Endothelial cell of umbilical vein (primary cell): ENCODE data around the gene ZBTB17. TPM values are rescaled to one million over a fixed set of nuclear protein-coding genes. Genes with fewer than 3 reads are reported as not detected.

Experiments used
- BruUV-seq: library from RNA; stranded (reverse); fragments of 400-500 nt; replicated peaks from 2 replicates; lab custom pipeline; 2021; lab: Mats Ljungman, UMichigan
- CTCF ChIA-PET: fragments of 300-600, 350-600 bp; sonication (Branson Sonifier 250); formaldehyde crosslinking; loops from one replicate; lab custom pipeline; 2021; ENCODE audit warnings: antibody characterized with exemption, inconsistent platforms; lab: Charles Lee
- POLR2A ChIA-PET: fragments of 300-600, 350-600 bp; sonication (Branson Sonifier 250); formaldehyde crosslinking; loops from one replicate; lab custom pipeline; 2021; ENCODE audit warnings: antibody characterized with exemption, inconsistent platforms; lab: Charles Lee
- DNase-seq: peaks from one replicate; pipeline ENCODE4 v3.0.0-alpha.2; 2011; ENCODE audit warnings: low read depth, low spot score
- FAIRE-seq: peaks from 2 replicates; lab custom pipeline; 2011; peaks lifted over from hg19 to GRCh38; lab: Jason Lieb, UNC
- H2AFZ ChIP-seq: 2 replicates; pipeline ENCODE4 v1.6.0; 2012; ENCODE audit warnings: low read depth, low read length, control low read depth, inconsistent platforms
- H3K27ac ChIP-seq: 2 replicates; pipeline ENCODE4 v1.5.1; 2011; ENCODE audit warnings: low read depth, mild to moderate bottlenecking, control low read depth, low read length, moderate library complexity; ENCODE audit not compliant: insufficient read depth
- H3K27me3 ChIP-seq, 2 experiments: 2 replicates each; pipeline versions ENCODE4 v1.6.0 to v1.6.1; 2011; ENCODE audit warnings: low read length in 2 of 2, mixed read lengths in 1 of 2; ENCODE audit not compliant: control insufficient read depth in 2 of 2, insufficient read depth in 2 of 2
- H3K36me3 ChIP-seq, 2 experiments: 2 replicates in 1 of 2; 3 replicates in 1 of 2; pipeline ENCODE4 v1.5.1; 2011; ENCODE audit warnings: low read length in 2 of 2, mild to moderate bottlenecking in 1 of 2, moderate library complexity in 1 of 2; ENCODE audit not compliant: control insufficient read depth in 2 of 2, insufficient read depth in 2 of 2; ENCODE audit errors: extremely low read depth in 1 of 2
- H3K4me1 ChIP-seq: 3 replicates; pipeline ENCODE4 v1.5.1; 2011; ENCODE audit warnings: mild to moderate bottlenecking, low read length; ENCODE audit not compliant: control insufficient read depth, insufficient read depth; ENCODE audit errors: extremely low read depth
- H3K4me2 ChIP-seq: 2 replicates; pipeline ENCODE4 v1.6.1; 2011; ENCODE audit warnings: low read length, control low read depth, mixed read lengths; ENCODE audit not compliant: insufficient read depth
- H3K4me3 ChIP-seq, 3 experiments: fragments of 200-600 bp in 1 of 3; sonication (generic), shearing (Covaris generic) in 1 of 3; replicated peaks in 1 of 3; 2 replicates each; pipeline ENCODE4 v1.5.1; 2011 to 2016; ENCODE audit warnings: control low read depth in 3 of 3, low read length in 3 of 3, mild to moderate bottlenecking in 2 of 3, inconsistent platforms in 1 of 3, low read depth in 1 of 3, moderate library complexity in 1 of 3; ENCODE audit not compliant: insufficient read depth in 1 of 3
- H3K79me2 ChIP-seq: 2 replicates; pipeline ENCODE4 v1.6.0; 2012; ENCODE audit warnings: low read length, inconsistent platforms; ENCODE audit not compliant: control insufficient read depth, insufficient read depth
- H3K9ac ChIP-seq: replicated peaks from 2 replicates; pipeline ENCODE3; 2011; ENCODE audit warnings: low read length, control low read depth; ENCODE audit not compliant: insufficient read depth; ENCODE audit errors: extremely low read depth
- H3K9me1 ChIP-seq: replicated peaks from 3 replicates; pipeline ENCODE4 v1.6.0; 2011; ENCODE audit warnings: mild to moderate bottlenecking, low read length; ENCODE audit not compliant: control insufficient read depth, insufficient read depth; ENCODE audit errors: extremely low read depth
- H3K9me3 ChIP-seq: replicated peaks from 2 replicates; pipeline ENCODE4 v1.5.1; 2012; ENCODE audit warnings: low read length, inconsistent platforms; ENCODE audit not compliant: control insufficient read depth, insufficient read depth
- H4K20me1 ChIP-seq: replicated peaks from 2 replicates; pipeline ENCODE3; 2011; ENCODE audit warnings: mild to moderate bottlenecking, low read length; ENCODE audit not compliant: control insufficient read depth, insufficient read depth; ENCODE audit errors: extremely low read depth
- EZH2 ChIP-seq: IDR thresholded peaks from 2 replicates; pipeline ENCODE4 v1.6.1; 2012; ENCODE audit warnings: borderline replicate concordance, low read depth, mild to moderate bottlenecking, moderate library complexity, low read length, inconsistent platforms; ENCODE audit not compliant: severe bottlenecking
- FOS ChIP-seq: IDR thresholded peaks from 2 replicates; pipeline ENCODE4 v1.6.1; 2011; ENCODE audit warnings: mild to moderate bottlenecking, low read length, moderate library complexity, borderline replicate concordance; ENCODE audit not compliant: insufficient read depth
- GATA2 ChIP-seq: IDR thresholded peaks from 2 replicates; pipeline ENCODE4 v1.7.0; 2011; ENCODE audit warnings: low read depth, mild to moderate bottlenecking, moderate library complexity, mixed read lengths, low read length; ENCODE audit not compliant: insufficient read length, insufficient read depth
- JUN ChIP-seq: IDR thresholded peaks from 2 replicates; pipeline ENCODE4 v1.6.1; 2011; ENCODE audit warnings: borderline replicate concordance, low read depth; ENCODE audit not compliant: insufficient read length, insufficient read depth
- MYC ChIP-seq: IDR thresholded peaks from one replicate; pipeline ENCODE4 v1.6.1; 2011; ENCODE audit warnings: mild to moderate bottlenecking, low read depth, low read length
- POLR2A ChIP-seq: IDR thresholded peaks from 2 replicates; pipeline ENCODE4 v1.6.1; 2012; ENCODE audit warnings: low read depth, mild to moderate bottlenecking, control low read depth, low read length
- POLR2AphosphoS5 ChIP-seq: IDR thresholded peaks from 2 replicates; pipeline ENCODE4 v1.6.1; 2012; ENCODE audit warnings: low read depth, mild to moderate bottlenecking, control low read depth, low read length, moderate library complexity; ENCODE audit not compliant: insufficient read depth
- dilution Hi-C: fragments of 300-500 bp; cut with MboI; formaldehyde crosslinking; loops from one replicate; pipeline ENCODE4 v1.15.0; 2019; ENCODE audit warnings: low sequenced_read_pairs; ENCODE audit not compliant: extremely low pct_ligation_motif_present
- intact Hi-C: fragments of 100-400 bp; cut with micrococcal nuclease; formaldehyde crosslinking; loops from one replicate; pipeline ENCODE4 v1.10.0; 2022
- polyA plus RNA-seq, 4 experiments: library from polyadenylated mRNA; depleted of rRNA in 3 of 4; stranded (reverse) in 3 of 4; unstranded in 1 of 4; fragments of >200 nt; gene quantifications; 2 replicates each; pipeline versions ENCODE4 v1.2.1 to v1.2.3, GENCODE V29; 2011 to 2012; ENCODE audit warnings: missing spikeins in 1 of 4
- total RNA-seq: library from RNA; stranded (reverse); gene quantifications from 2 replicates; pipeline ENCODE4 v1.2.3, GENCODE V29; 2021
- TF ChIP-seq, protein P1 (sequence below): IDR thresholded peaks from 2 replicates; pipeline ENCODE4 v1.6.1; 2011; ENCODE audit not compliant: insufficient read depth, insufficient read length
- TF ChIP-seq, protein P2 (sequence below), 2 donors: IDR thresholded peaks; 1 replicate in 1 of 2; 2 replicates in 1 of 2; pipeline ENCODE4 v1.5.1; 2011; ENCODE audit warnings: low read length in 2 of 2, mild to moderate bottlenecking in 2 of 2, moderate library complexity in 2 of 2, control low read depth in 1 of 2, inconsistent platforms in 1 of 2, low read depth in 1 of 2; ENCODE audit not compliant: insufficient read depth in 1 of 2; ENCODE audit errors: extremely low read depth in 1 of 2

ZBTB17 gene
- total and polyA plus RNA-seq, 2 donors (not counting 3 experiments of a cell fraction or from before 2014, with no cell fraction given) = 43.9 to 72.7 TPM

DNA sequence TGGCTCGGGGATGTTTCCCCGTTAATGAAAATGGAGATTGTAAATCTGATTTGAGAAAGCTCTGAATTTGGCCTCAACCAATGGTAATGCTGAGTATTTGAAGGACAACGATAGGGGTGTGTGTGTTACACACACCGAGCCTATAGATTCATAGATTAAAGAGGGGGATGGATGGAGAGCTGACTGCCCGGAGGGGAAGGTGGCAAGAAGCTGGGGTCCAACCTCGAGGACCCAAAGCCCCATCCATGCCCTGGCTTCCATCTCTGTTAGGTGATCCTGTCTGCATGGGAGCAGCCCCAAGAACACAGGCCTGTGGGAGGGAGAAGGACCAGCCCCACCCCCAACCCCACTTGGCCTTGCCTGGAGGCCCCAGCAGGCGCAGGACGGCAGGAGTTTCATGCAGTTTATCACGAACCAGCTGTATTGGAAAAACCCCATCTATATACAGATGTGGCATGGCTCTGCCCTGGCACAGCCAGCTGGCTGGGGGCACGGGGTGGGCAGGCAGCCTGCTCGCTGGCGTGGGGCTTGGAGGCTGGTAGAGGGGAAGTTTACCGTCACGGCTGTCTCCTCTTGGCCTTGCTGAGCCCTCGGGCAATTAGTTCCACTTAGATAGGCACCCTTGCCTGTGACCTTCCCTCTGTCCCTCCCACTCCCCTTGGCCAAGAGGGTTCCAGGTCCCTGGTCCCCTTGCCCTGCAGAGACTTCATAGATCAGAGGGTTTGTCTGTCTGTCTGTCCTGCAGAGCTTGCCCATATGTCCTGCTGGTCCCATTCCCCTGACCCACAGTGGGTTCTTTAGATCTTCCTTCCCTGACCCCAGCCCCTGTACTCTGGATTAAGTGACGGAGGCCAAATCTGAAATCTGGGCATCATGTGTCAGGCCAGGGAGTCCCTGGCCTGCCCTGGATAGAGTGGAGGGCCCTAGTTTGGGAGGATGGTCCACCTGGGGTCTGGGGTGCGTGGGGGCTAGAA, 38.9 kb upstream of the ZBTB17 start:
- no peaks in the 10 kb centered on the region for H3K9me1 ChIP-seq
- FAIRE-seq = no peak

More for the DNA sequence above, 38.9 kb upstream of the ZBTB17 start:
- Histone ChIP-seq H3K27me3 (no peaks in the 10 kb centered on the region), H3K4me1 (peaks cover 4% of the 10 kb centered on the region), H2AFZ (no peak overlapping the region), H3K9me3 (no peaks in the 10 kb centered on the region), H3K4me3 (no peak overlapping the region), H3K4me2 (no peak overlapping the region), H3K27ac (no peak overlapping the region), H3K9ac (no peak overlapping the region), H4K20me1 (no peaks in the 10 kb centered on the region), H3K36me3 (no peaks in the 10 kb centered on the region), H3K79me2 (no peaks in the 10 kb centered on the region)
- BruUV-seq = no TSS peak
- ChIA-PET POLR2A (no interaction called here), CTCF (interaction anchor here (0.5 kb wide), 1 partner anchor 12 kb away, joined by 3 read pairs; no protein-coding TSS in a partner anchor)
- DNase-seq = no peak
- dilution Hi-C loops = no loop called here
- intact Hi-C loops = no loop called here
- TF ChIP-seq, protein P1, sequence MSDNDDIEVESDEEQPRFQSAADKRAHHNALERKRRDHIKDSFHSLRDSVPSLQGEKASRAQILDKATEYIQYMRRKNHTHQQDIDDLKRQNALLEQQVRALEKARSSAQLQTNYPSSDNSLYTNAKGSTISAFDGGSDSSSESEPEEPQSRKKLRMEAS = no peak
- no peak for TF ChIP-seq EZH2
- no peak for TF ChIP-seq FOS
- TF ChIP-seq, protein P2, sequence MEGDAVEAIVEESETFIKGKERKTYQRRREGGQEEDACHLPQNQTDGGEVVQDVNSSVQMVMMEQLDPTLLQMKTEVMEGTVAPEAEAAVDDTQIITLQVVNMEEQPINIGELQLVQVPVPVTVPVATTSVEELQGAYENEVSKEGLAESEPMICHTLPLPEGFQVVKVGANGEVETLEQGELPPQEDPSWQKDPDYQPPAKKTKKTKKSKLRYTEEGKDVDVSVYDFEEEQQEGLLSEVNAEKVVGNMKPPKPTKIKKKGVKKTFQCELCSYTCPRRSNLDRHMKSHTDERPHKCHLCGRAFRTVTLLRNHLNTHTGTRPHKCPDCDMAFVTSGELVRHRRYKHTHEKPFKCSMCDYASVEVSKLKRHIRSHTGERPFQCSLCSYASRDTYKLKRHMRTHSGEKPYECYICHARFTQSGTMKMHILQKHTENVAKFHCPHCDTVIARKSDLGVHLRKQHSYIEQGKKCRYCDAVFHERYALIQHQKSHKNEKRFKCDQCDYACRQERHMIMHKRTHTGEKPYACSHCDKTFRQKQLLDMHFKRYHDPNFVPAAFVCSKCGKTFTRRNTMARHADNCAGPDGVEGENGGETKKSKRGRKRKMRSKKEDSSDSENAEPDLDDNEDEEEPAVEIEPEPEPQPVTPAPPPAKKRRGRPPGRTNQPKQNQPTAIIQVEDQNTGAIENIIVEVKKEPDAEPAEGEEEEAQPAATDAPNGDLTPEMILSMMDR (IDR thresholded peaks at IDR 0.05; ENCODE audit: extremely low read depth in 1 of 2, insufficient read depth in 1 of 2, low read depth in 1 of 2, low read length in 2 of 2) = no peak
- TF ChIP-seq POLR2AphosphoS5 = no peak
- TF ChIP-seq JUN = no peak
- TF ChIP-seq MYC = no peak
- no peak for TF ChIP-seq POLR2A
- TF ChIP-seq GATA2 = no peak
